ENCODE data around the gene PLAAT5.

PLAAT5 gene

DNA sequence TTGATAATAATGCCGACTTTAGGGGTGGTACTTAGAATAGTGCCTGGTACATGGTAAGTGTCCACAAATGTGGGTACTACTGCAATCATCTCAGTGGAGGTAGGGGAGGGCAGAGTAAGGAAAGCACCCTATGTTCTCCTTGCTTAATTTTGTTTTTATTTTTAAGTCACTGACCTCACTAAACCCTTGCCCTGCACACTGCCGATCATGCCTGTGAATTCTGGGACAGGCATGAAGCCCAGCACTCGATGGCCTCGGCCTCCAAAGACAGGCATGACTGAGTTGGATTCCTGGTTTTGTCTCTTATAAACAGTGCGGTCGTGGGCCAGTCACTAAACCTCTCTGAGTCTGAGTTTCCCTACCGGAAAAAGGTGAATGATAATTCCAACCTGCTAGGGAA lies 21.8 kb upstream of the PLAAT5 start:
- no peak for DNase-seq (ENCODE audit: low read depth in 3 of 3)

DNA sequence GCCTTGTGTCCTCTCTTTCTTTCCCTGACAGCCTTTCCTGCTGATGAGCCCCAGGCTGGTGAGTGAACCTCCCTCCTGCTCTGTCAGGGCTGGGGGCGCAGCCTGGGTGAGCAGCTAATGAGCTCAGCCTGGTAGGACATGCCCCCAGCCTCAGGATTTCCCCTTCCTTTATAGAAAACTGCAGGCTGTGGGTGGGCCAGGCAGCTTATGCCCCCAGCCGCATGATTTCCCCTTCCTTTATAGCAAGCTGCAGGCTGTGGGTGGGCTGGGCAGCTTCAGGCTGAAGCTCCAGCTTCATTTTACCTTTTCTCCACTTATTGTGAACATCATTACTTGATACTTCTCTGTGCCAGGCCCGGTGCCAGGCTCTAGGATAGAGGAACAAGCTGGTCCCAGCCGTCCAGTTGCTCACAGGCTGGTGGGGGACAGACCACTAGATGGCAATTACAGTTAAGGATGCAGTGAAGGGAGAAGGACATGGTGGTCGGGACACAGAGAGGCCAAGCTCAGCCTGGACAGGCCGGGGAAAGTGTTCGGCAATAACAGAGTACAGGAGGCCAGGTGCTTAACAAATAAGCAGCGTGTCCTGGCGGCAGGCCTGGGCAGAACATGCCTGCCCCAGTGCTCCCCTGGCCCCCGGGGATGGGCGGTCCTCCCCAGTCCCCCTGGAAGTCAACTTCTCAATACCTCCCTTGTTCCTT lies 20.2 kb upstream of the PLAAT5 start:
- no peak for DNase-seq (ENCODE audit: low read depth in 3 of 3)

DNA sequence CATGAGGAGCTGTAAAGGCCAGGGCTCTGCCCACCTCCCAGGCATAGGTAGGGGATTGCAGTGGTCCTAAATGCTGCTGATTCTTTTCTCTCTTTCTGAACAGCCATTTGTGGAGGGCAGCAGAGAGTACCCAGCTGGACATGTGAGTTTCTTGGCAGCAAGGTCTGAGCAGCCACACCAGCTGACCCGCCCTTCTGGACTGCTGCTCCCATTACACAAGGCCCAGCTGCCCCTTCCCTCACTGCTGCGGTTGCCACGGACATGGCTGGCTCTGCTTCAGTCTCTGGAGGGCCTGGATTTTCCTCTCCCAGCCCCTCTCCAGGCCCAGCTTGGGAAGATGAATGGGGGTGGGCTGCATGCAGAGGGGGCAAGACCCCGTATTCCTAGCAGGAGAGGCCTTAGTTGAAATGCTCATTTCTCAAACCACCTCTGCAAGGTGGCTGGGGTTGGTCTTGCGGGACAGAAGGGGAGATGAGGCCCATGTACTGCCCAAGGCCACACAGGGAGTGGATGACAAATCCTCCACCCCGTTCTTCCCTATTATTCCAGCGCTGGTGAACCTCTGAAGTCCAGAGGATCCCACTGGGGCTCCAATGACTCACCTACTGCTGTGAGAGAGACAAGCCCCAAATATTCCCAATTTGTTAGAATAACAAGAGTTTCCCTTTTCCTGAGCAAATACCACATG lies 19.5 kb upstream of the PLAAT5 start:
- no peak for DNase-seq (ENCODE audit: low read depth in 3 of 3)

- no peak for DNase-seq (ENCODE audit: low read depth in 3 of 3)
Observed at GRCh38 chr11:63508745-63509144, 17.8 kb upstream of the PLAAT5 start.

DNA sequence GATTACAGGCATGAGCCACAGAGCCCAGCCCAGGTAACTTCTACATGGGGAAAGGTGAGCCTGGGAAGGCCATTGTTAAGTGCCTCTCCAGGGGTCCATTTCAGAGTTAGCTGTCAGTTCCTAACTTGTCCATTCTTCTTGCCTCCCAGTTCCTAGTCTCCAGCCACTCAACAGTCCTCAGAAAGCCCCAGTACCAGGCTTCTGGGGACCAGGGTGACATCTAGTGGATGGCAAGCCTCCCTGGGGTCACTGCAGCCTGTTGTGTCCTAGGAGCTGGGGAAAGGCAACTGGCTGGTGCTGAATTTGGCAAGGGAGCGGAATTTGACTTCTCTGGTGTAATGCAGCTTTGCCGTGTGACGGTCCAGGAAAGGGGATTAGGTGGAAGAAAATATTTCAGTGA lies 17.0 kb upstream of the PLAAT5 start:
- DNase-seq (ENCODE audit: low read depth in 3 of 3) = no peak

GRCh38 chr11:63507511-63507910 lies 16.5 kb upstream of the PLAAT5 start:
- DNase-seq (ENCODE audit: low read depth in 3 of 3) = no peak

GRCh38 chr11:63506876-63507275 lies 15.9 kb upstream of the PLAAT5 start:
- no peak for DNase-seq (ENCODE audit: low read depth in 3 of 3)

DNA sequence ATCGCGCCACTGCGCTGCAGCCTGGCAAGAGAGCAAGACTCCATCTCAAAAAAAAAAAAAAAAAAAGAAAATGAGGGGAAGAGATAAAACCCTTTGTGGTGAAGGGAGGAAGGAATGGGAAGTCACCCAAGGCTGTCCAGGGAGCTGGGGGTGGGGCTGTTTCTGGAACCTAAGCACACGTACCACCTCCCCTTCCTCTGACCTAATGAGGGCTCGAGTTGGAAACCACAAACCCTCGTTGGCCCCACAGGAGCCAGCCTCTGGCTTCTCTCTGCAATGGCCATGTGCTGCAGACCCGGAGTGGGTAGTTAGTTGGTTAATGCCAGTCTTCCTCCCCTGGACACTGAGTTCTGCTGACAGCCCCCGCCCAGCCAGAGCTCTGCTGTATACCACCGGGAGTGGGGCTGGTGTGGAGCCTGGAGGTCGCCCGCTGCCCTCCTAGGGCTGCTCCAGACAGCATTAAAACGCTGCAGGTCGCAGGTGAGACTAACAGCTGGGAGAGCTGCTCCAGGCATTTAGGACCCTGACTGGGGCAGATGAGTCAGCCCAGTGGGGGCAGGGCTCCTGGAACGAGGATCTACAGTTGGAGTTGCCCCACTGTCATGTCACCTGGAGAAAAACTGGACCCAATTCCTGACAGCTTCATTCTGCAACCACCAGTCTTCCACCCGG lies 15.0 kb upstream of the PLAAT5 start, which contains the start of gene LGALS12:
Gene LGALS12 (plus strand): TSS at position 228 of the 672 bp plus-strand sequence. CDS start 375 bp downstream, at position 603.
- no peak for DNase-seq (ENCODE audit: low read depth in 3 of 3)

GRCh38 chr11:63504933-63505586 lies 14.1 kb upstream of the PLAAT5 start:
- DNase-seq (ENCODE audit: low read depth in 3 of 3) = no peak

GRCh38 chr11:63504054-63504453 lies 13.1 kb upstream of the PLAAT5 start:
- no peak for DNase-seq (ENCODE audit: low read depth in 3 of 3)

GRCh38 chr11:63503492-63503891 lies 12.5 kb upstream of the PLAAT5 start:
- no peak for DNase-seq (ENCODE audit: low read depth in 3 of 3)

DNA sequence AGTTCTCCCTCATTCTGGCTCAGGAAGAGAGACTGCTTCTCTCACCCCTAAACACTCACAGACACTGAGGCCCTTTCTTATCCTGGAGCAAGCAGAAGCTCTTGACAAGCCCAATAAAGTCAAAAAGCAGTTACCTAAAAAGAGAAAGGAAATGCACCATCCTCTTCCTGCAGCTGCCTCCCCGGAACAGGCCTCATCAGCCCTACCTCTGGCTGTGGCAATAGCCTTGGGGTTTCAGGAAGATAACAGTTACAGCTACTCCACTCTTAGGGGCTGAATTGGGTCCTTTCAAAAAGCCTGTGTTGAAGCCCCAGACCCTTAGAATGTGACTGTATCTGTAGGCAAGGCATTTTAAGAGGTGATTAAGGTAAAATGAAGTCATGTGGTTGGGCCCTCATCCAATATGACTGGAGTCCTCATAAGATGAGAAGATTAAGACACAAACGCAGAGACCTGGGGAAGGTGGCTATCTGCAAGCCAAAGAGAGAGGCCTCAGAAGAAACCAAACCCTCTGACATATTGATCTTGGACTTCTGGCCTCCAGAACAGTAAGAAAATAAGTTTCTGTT lies 11.4 kb upstream of the PLAAT5 start:
- DNase-seq (ENCODE audit: low read depth in 3 of 3) = no peak

- DNase-seq (ENCODE audit: low read depth in 3 of 3) = no peak
Observed at GRCh38 chr11:63501236-63501635, 10.3 kb upstream of the PLAAT5 start.

DNA sequence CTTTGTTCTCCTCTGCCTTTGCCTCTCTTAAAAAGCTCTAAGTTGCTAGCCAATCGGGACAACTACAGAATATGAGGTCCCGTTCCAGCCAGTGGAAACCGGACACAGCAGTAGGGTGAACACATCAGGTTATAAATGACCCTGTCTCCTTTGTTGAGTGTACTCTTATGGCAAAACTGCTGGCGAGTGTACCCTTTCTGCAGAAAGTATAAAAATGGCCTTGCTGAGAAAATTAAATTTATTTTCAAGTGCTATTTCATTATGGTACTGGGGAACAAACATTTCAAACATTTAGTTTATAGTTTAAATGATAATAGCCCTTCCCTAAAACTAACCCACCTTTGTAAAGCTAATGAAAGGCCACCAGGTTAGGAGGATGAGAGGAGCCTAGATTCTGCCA lies 8.9 kb upstream of the PLAAT5 start:
- DNase-seq (ENCODE audit: low read depth in 3 of 3) = no peak

- DNase-seq (ENCODE audit: low read depth in 3 of 3) = no peak
Observed at GRCh38 chr11:63494975-63495374, 4.0 kb upstream of the PLAAT5 start.

GRCh38 chr11:63493127-63493526 lies 2.2 kb upstream of the PLAAT5 start:
- DNase-seq (ENCODE audit: low read depth in 3 of 3) = no peak

- no peak for DNase-seq (ENCODE audit: low read depth in 3 of 3)
Observed at GRCh38 chr11:63492441-63492840, 1.5 kb upstream of the PLAAT5 start.

- no peak for DNase-seq (ENCODE audit: low read depth in 3 of 3)
Observed at GRCh38 chr11:63491636-63492372, 837 bp upstream of the PLAAT5 start.

- DNase-seq (ENCODE audit: low read depth in 3 of 3) = no peak
Observed at GRCh38 chr11:63491240-63491587, 247 bp upstream of the PLAAT5 start.

GRCh38 chr11:63489879-63490278 lies 1.1 kb downstream of the PLAAT5 start:
- no peak for DNase-seq (ENCODE audit: low read depth in 3 of 3)

- no peak for DNase-seq (ENCODE audit: low read depth in 3 of 3)
Observed at GRCh38 chr11:63488789-63489188, 2.2 kb downstream of the PLAAT5 start.
